Neural crest cell (in vitro differentiated cells): Measurements from ENCODE around the gene SH3GL3. TPM values are rescaled to one million over a fixed set of nuclear protein-coding genes. Genes with fewer than 3 reads are reported as not detected.
A peak's percentile ranks its signal among the peaks of the same experiment; 100 is the strongest.

Experiments
- DNase-seq: peaks from one replicate; pipeline ENCODE4 v3.0.0; 2021; ENCODE audit warnings: low read depth, mixed read lengths, low spot score
- H3K27ac Mint-ChIP-seq: one replicate; pipeline ENCODE4 v1.8.0; 2021; ENCODE audit warnings: mild to moderate bottlenecking, mixed read lengths; ENCODE audit not compliant: unreplicated experiment
- H3K27me3 Mint-ChIP-seq: 2 replicates; pipeline ENCODE4 v1.8.0; 2021; ENCODE audit warnings: low read depth, mild to moderate bottlenecking, mixed read lengths
- H3K36me3 Mint-ChIP-seq: 2 replicates; pipeline ENCODE4 v1.8.0; 2021; ENCODE audit warnings: low read depth, mild to moderate bottlenecking, mixed read lengths
- H3K4me1 Mint-ChIP-seq: 2 replicates; pipeline ENCODE4 v1.8.0; 2021; ENCODE audit warnings: mixed read lengths
- H3K4me3 Mint-ChIP-seq: one replicate; pipeline ENCODE4 v1.8.0; 2021; ENCODE audit warnings: mild to moderate bottlenecking, mixed read lengths
- H3K9me3 Mint-ChIP-seq: 2 replicates; pipeline ENCODE4 v1.8.0; 2021; ENCODE audit warnings: mixed read lengths
- total RNA-seq: library from RNA; stranded (reverse); gene quantifications from 2 replicates; pipeline ENCODE4 v1.2.1, GENCODE V29; 2021
- TF ChIP-seq, protein P1 (sequence below): fragments of 200-600 bp; sonication (generic); conservative IDR thresholded peaks from 2 replicates; pipeline ENCODE4 v1.5.0; 2021; ENCODE audit warnings: antibody characterized with exemption, mild to moderate bottlenecking

The SH3GL3 gene
- total RNA-seq, 1 donor from 2014 or later, result 1.4 TPM

- H3K9me3 Mint-ChIP-seq, result no peaks in the 10 kb centered on the region
- peak within 1 kb of the TSS; percentile 65 for H3K4me3 Mint-ChIP-seq
- H3K27me3 Mint-ChIP-seq, result peaks cover 91% of the 10 kb centered on the region
- no peaks in the 10 kb centered on the region for H3K36me3 Mint-ChIP-seq
- peak; percentile 17 for DNase-seq
- H3K27ac Mint-ChIP-seq, result no peak within 1 kb of the TSS
- no peaks in the 10 kb centered on the region for H3K4me1 Mint-ChIP-seq
- TF ChIP-seq, protein P1, sequence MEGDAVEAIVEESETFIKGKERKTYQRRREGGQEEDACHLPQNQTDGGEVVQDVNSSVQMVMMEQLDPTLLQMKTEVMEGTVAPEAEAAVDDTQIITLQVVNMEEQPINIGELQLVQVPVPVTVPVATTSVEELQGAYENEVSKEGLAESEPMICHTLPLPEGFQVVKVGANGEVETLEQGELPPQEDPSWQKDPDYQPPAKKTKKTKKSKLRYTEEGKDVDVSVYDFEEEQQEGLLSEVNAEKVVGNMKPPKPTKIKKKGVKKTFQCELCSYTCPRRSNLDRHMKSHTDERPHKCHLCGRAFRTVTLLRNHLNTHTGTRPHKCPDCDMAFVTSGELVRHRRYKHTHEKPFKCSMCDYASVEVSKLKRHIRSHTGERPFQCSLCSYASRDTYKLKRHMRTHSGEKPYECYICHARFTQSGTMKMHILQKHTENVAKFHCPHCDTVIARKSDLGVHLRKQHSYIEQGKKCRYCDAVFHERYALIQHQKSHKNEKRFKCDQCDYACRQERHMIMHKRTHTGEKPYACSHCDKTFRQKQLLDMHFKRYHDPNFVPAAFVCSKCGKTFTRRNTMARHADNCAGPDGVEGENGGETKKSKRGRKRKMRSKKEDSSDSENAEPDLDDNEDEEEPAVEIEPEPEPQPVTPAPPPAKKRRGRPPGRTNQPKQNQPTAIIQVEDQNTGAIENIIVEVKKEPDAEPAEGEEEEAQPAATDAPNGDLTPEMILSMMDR, result no peak
Measured at GRCh38 chr15:83653639-83654378, 206.7 kb downstream of the SH3GL3 start, which contains the start of gene ADAMTSL3. TSS of gene ADAMTSL3 (plus strand) at chr15:83654123. CDS start at chr15:83655762, 1,639 bp downstream.

DNA sequence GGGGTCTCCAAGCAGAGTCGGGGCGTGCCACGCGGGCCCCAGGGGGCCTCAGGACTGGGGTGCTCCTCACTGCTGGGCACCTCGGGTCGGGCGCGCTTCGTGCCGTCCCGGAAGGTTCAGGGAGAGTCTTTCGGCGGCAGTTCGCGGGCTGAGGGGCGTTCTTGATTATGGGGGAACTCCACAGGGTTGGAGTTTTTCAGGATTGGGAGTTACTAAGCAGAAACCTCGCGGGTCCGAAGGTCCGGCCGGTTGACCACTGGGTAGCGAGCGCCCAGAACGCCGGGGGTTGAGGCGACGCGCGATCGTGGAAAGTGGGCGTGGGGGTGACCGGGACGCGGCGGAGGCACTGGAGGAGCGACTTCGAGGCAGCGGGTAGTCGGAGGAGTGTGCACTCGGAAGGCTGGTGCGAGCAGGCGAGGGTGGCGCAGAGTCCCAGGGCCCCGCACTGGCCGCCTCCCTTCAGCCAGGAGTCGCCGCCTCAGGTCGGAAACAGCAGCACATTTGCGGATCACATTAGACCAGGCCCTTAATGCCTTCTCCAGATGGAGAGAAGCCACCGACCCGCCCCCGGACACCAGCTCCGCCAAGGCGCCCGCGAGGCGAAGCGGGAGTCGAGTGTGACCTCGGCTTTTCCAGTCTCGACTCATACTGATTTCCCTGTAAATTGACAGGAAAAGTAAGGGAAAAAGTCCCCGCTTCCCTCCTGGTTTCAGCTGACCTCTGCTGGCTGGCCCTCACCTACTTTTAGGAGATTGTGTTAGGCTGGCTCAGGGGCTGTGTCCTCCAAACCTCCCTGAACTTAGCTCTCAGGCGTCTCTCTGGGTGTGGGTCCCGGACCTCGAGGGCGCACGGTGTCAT, 207.5 kb downstream of the SH3GL3 start:
- DNase-seq, result no peak
- Mint-ChIP-seq H3K27me3 (peaks cover 93% of the 10 kb centered on the region), H3K4me1 (no peaks in the 10 kb centered on the region), H3K36me3 (no peaks in the 10 kb centered on the region), H3K9me3 (no peaks in the 10 kb centered on the region), H3K27ac (no peak overlapping the region), H3K4me3 (peak overlapping the region; percentile 65)
- TF ChIP-seq, protein P1, result peak; percentile 11

DNA sequence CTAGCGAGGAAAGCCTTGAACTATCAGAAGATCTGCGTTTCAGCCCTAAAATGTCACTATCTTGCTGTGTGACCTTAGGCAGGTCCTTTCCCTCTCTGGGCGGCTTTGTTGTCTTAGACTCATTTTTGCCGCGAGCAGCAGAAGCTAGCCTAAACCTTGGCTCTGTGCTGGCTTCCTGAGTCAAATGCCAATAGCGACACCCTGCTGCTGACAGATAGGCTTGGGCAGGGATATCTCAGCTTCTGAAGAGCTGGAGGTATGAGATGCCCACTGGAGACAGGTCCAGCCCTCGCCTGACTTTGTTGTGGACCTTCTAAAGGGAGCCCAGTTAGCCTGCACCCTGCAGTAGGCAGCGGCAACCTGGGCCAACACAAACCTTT, 208.1 kb downstream of the SH3GL3 start:
- Mint-ChIP-seq H3K4me3 (no peak overlapping the region), H3K36me3 (no peaks in the 10 kb centered on the region), H3K4me1 (no peaks in the 10 kb centered on the region), H3K27me3 (peaks cover 91% of the 10 kb centered on the region), H3K9me3 (no peaks in the 10 kb centered on the region), H3K27ac (no peak overlapping the region)
- TF ChIP-seq, protein P1, result no peak
- DNase-seq, result no peak

DNA sequence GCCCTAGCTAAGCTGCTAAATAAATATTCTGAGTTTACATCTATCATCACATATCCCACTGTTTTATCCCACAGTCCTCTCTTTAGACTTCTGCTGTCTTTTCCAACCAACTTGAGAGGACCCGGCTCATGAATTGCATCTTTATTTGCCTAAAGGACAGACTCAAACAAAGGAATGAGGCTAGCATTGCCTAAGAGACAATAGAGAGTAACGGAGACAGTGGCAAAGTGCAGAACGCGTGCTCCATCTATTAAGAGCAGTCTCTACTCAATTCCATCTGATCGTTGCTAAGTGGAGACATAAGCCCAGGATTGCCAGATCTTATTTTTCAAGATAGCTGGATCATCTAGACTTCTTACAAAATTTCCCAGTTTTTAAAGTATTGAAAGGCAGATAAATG, 209.1 kb downstream of the SH3GL3 start:
- Mint-ChIP-seq H3K9me3 (no peaks in the 10 kb centered on the region), H3K36me3 (no peaks in the 10 kb centered on the region), H3K27me3 (peaks cover 81% of the 10 kb centered on the region), H3K4me3 (no peak overlapping the region), H3K4me1 (no peaks in the 10 kb centered on the region), H3K27ac (no peak overlapping the region)
- no peak for DNase-seq
- TF ChIP-seq, protein P1, result no peak

DNA sequence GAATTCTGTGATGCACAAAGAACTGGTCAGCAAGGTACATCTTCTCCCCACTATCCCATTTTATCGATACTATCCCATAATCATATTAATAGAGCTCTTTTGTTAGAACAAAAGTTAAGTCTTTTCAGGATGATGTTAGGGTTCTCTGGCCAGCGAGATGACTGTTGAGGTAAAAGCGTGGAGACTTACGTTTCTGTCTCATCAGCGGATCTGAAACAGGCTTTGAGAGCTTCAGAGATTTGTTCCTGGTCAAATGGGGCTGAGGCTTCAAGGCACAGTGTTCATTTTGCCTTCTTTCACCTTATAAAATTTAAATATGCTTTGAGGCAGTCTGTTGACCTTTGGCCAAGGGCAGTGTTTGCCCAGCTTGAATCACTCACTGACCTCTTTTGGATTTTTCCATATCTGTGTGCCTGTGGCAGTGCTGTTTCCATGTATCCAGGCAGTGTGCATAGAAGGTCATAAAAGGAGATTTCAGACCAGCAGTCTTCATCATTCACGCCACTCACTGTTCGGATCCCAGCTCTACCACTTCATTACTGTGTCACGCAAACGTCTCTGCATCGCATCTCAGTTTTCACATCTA, 209.9 kb downstream of the SH3GL3 start:
- Mint-ChIP-seq H3K27ac (no peak overlapping the region), H3K9me3 (no peaks in the 10 kb centered on the region)

More for the DNA sequence above, 209.9 kb downstream of the SH3GL3 start:
- peaks cover 73% of the 10 kb centered on the region for H3K27me3 Mint-ChIP-seq
- H3K36me3 Mint-ChIP-seq, result no peaks in the 10 kb centered on the region
- H3K4me3 Mint-ChIP-seq, result no peak overlapping the region
- no peak for DNase-seq
- no peaks in the 10 kb centered on the region for H3K4me1 Mint-ChIP-seq
- TF ChIP-seq, protein P1, result no peak
